ENCODE measurements around the gene SEC14L3.
"Not testable (repeated sequence)": the region's sequence is repeated elsewhere in the genome, so short reads cannot be mapped to it uniquely, and the experiment has no call there.

Gene SEC14L3

GRCh38 chr22:30460147-30460546 lies 11.7 kb downstream of the SEC14L3 start:
- WGBS: 90% methylated on average over 4 of the region's 4 CpGs
- Histone ChIP-seq H3K4me3 (ENCODE audit: low read length) (no peak overlapping the region), H3K36me3 (ENCODE audit: insufficient read depth, low read length) (no peaks in the 10 kb centered on the region), H3K9me3 (ENCODE audit: insufficient read depth, low read depth, low read length) (no peaks in the 10 kb centered on the region), H3K27ac (ENCODE audit: low read depth, low read length) (no peak overlapping the region), H3K9ac (ENCODE audit: low read depth, low read length) (no peak overlapping the region), H3K27me3 (ENCODE audit: insufficient read depth, low read length) (no peaks in the 10 kb centered on the region), H3K4me1 (ENCODE audit: insufficient read depth, low read length) (no peaks in the 10 kb centered on the region)

GRCh38 chr22:30459181-30460052 lies 12.4 kb downstream of the SEC14L3 start:
- Histone ChIP-seq H3K4me3 (ENCODE audit: low read length) (no peak overlapping the region), H3K27me3 (ENCODE audit: insufficient read depth, low read length) (no peaks in the 10 kb centered on the region), H3K27ac (ENCODE audit: low read depth, low read length) (no peak overlapping the region), H3K36me3 (ENCODE audit: insufficient read depth, low read length) (no peaks in the 10 kb centered on the region), H3K9me3 (ENCODE audit: insufficient read depth, low read depth, low read length) (no peaks in the 10 kb centered on the region), H3K9ac (ENCODE audit: low read depth, low read length) (no peak overlapping the region), H3K4me1 (ENCODE audit: insufficient read depth, low read length) (no peaks in the 10 kb centered on the region)
- WGBS: 77% methylated on average over 3 of the region's 4 CpGs

- Histone ChIP-seq H3K9me3 (ENCODE audit: insufficient read depth, low read depth, low read length) (no peaks in the 10 kb centered on the region), H3K27me3 (ENCODE audit: insufficient read depth, low read length) (no peaks in the 10 kb centered on the region), H3K27ac (ENCODE audit: low read depth, low read length) (no peak overlapping the region), H3K9ac (ENCODE audit: low read depth, low read length) (no peak overlapping the region), H3K4me3 (ENCODE audit: low read length) (no peak overlapping the region), H3K4me1 (ENCODE audit: insufficient read depth, low read length) (no peaks in the 10 kb centered on the region), H3K36me3 (ENCODE audit: insufficient read depth, low read length) (no peaks in the 10 kb centered on the region)
- 79% methylated on average over 8 of the region's 8 CpGs for WGBS
Observed at GRCh38 chr22:30457981-30458380, 13.8 kb downstream of the SEC14L3 start.

DNA sequence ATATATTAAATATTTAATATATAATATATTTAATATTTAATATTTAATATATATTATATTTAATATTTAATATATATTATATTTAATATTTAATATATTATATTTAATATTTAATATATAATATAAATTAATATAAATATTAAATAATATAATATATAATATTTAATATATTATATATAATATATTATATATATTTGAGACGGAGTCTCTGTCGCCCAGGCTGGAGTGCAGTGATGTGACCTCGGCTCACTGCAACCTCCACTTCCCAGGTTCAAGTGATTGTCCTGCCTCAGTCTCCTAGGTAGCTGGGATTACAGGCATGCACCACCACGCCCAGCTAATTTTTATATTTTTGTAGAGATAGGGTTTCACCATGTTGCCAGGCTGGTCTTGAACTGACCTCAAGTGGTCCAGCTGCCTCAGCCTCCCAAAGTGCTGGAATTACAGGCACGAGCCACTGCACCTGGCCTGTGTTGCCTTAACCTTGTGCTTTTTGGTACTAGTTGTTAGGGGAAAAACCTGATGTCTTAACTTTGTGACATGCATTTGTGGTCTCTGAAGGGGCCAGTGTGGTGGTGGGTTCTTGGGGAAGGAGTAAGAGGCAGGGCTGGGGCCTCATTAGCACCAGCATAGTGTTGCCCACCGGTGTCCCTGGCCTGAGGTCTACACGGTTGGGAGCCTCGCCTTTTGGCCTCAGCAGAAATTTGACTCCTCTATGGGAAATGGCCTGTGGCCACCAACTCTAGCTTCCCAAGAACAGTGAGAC lies 16.6 kb downstream of the SEC14L3 start:
- Histone ChIP-seq H3K9ac (ENCODE audit: low read depth, low read length) (no peak overlapping the region), H3K9me3 (ENCODE audit: insufficient read depth, low read depth, low read length) (no peaks in the 10 kb centered on the region), H3K27me3 (ENCODE audit: insufficient read depth, low read length) (no peaks in the 10 kb centered on the region), H3K4me3 (ENCODE audit: low read length) (no peak overlapping the region), H3K36me3 (ENCODE audit: insufficient read depth, low read length) (no peaks in the 10 kb centered on the region), H3K4me1 (ENCODE audit: insufficient read depth, low read length) (no peaks in the 10 kb centered on the region), H3K27ac (ENCODE audit: low read depth, low read length) (no peak overlapping the region)
- WGBS: 90% methylated on average over 8 of the region's 8 CpGs

GRCh38 chr22:30453731-30454510 lies 17.9 kb downstream of the SEC14L3 start:
- 81% methylated on average over 5 of the region's 6 CpGs for WGBS
- no peaks in the 10 kb centered on the region for H3K36me3 ChIP-seq (ENCODE audit: insufficient read depth, low read length)
- no peaks in the 10 kb centered on the region for H3K4me1 ChIP-seq (ENCODE audit: insufficient read depth, low read length)
- no peaks in the 10 kb centered on the region for H3K9me3 ChIP-seq (ENCODE audit: insufficient read depth, low read depth, low read length)
- no peak overlapping the region for H3K27ac ChIP-seq (ENCODE audit: low read depth, low read length)
- H3K4me3 ChIP-seq (ENCODE audit: low read length): no peak overlapping the region
- no peaks in the 10 kb centered on the region for H3K27me3 ChIP-seq (ENCODE audit: insufficient read depth, low read length)
- no peak overlapping the region for H3K9ac ChIP-seq (ENCODE audit: low read depth, low read length)

- H3K9ac ChIP-seq (ENCODE audit: low read depth, low read length): no peak overlapping the region
- no peak overlapping the region for H3K27ac ChIP-seq (ENCODE audit: low read depth, low read length)
- no peaks in the 10 kb centered on the region for H3K36me3 ChIP-seq (ENCODE audit: insufficient read depth, low read length)
- H3K27me3 ChIP-seq (ENCODE audit: insufficient read depth, low read length): no peaks in the 10 kb centered on the region
- H3K4me1 ChIP-seq (ENCODE audit: insufficient read depth, low read length): no peaks in the 10 kb centered on the region
- 89% methylated on average over 6 of the region's 6 CpGs for WGBS
- H3K9me3 ChIP-seq (ENCODE audit: insufficient read depth, low read depth, low read length): no peaks in the 10 kb centered on the region
- no peak overlapping the region for H3K4me3 ChIP-seq (ENCODE audit: low read length)
Observed at GRCh38 chr22:30452861-30453260, 19.0 kb downstream of the SEC14L3 start.

DNA sequence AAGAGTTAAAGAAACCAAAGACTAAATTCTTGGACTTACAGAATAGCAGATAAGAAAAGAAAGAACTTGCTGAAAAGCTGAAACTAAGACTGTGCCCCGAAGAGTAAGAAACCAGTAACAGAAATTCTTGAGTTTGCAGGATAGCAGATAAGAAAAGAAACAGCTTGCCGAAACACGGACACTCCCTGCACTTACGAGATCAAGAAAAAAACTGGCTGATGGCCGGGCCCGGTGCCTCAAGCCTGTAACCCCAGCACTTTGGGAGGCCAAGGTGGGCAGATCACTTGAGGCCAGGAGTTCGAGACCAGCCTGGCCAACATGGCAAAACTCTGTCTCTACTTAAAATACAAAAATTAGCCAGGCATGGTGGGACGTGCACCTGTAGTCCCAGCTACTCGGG lies 20.3 kb downstream of the SEC14L3 start:
- H3K27me3 ChIP-seq (ENCODE audit: insufficient read depth, low read length); H3K27ac ChIP-seq (ENCODE audit: low read depth, low read length); H3K9ac ChIP-seq (ENCODE audit: low read depth, low read length); H3K9me3 ChIP-seq (ENCODE audit: insufficient read depth, low read depth, low read length); H3K36me3 ChIP-seq (ENCODE audit: insufficient read depth, low read length); H3K4me1 ChIP-seq (ENCODE audit: insufficient read depth, low read length); H3K4me3 ChIP-seq (ENCODE audit: low read length): not testable (repeated sequence)
- WGBS: 87% methylated on average over 9 of the region's 9 CpGs

DNA sequence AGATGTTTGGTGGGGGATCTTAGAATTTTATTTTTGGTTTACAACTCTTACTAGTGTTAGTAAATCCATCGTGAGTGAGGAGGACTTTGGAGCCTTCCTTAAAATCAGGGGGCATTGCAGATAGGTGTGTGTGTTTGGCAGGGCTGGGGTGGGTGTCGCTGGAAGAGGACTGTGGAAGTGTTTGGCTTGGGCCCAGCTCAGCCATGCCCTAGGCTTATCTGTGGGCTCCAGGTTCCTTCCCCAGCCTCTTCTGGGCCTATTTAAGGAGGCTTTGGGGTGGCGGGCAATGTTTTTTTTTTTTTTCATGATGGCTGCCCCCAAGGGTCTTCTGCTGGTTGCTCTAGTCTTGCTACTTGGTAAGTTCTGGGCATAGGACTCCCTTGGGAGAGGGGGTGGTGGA lies 24.2 kb downstream of the SEC14L3 start:
- no peaks in the 10 kb centered on the region for H3K27me3 ChIP-seq (ENCODE audit: insufficient read depth, low read length)
- peaks cover 5% of the 10 kb centered on the region; the same call in 1 of the 2 replicates for H3K4me1 ChIP-seq (ENCODE audit: insufficient read depth, low read length)
- H3K27ac ChIP-seq (ENCODE audit: low read depth, low read length): no peak overlapping the region
- H3K36me3 ChIP-seq (ENCODE audit: insufficient read depth, low read length): no peaks in the 10 kb centered on the region
- 90% methylated on average over 3 of the region's 3 CpGs for WGBS
- no peak overlapping the region for H3K9ac ChIP-seq (ENCODE audit: low read depth, low read length)
- no peak overlapping the region for H3K4me3 ChIP-seq (ENCODE audit: low read length)
- no peaks in the 10 kb centered on the region for H3K9me3 ChIP-seq (ENCODE audit: insufficient read depth, low read depth, low read length)

- Histone ChIP-seq H3K27me3 (ENCODE audit: insufficient read depth, low read length) (no peaks in the 10 kb centered on the region), H3K9ac (ENCODE audit: low read depth, low read length) (no peak overlapping the region), H3K4me3 (ENCODE audit: low read length) (no peak overlapping the region), H3K36me3 (ENCODE audit: insufficient read depth, low read length) (no peaks in the 10 kb centered on the region), H3K4me1 (ENCODE audit: insufficient read depth, low read length) (peaks cover 5% of the 10 kb centered on the region; the same call in 1 of the 2 replicates), H3K9me3 (ENCODE audit: insufficient read depth, low read depth, low read length) (no peaks in the 10 kb centered on the region), H3K27ac (ENCODE audit: low read depth, low read length) (no peak overlapping the region)
- WGBS: 86% methylated on average over 4 of the region's 5 CpGs
Observed at GRCh38 chr22:30445438-30446145, 26.2 kb downstream of the SEC14L3 start.

DNA sequence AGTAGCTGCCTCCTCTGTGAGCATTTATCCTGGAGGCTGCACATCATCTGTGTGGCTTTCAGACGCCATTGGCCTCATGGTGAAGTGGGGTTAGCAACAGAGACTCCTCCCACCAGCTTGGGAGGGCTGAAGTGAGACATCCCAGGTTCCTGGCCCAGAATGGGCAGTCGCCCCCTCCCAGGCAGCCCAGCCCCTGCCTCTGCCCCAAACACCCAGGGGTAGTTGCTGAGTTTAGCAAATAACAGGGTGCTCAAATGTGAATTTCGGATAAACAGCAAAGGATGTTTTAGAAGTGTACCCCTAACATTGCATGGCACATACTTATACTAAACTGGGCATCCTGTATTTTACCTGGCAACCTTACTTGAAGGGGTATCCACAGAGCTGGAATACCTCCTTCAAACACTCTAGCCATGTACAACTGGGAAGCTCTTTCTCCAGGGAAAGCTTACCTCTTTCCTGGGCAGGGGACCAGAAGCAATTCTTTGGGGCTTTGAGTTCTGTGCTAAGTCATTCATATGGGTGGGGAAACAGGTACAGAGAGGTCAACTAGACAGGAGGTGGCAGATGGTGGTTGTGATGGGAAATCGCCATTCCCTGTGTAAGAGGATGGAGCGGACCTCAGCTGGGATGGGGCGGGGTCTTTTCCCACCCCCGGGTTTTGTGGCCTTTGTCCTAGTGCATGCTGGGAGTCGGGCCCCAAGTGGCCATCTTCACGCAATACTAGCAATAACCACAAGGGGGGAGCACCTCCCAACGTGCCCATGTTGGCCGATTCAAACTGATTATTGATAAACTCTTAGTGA lies 27.0 kb downstream of the SEC14L3 start:
- Histone ChIP-seq H3K4me1 (ENCODE audit: insufficient read depth, low read length) (peaks cover 5% of the 10 kb centered on the region; the same call in 1 of the 2 replicates), H3K27ac (ENCODE audit: low read depth, low read length) (no peak overlapping the region), H3K27me3 (ENCODE audit: insufficient read depth, low read length) (no peaks in the 10 kb centered on the region), H3K36me3 (ENCODE audit: insufficient read depth, low read length) (no peaks in the 10 kb centered on the region), H3K9me3 (ENCODE audit: insufficient read depth, low read depth, low read length) (no peaks in the 10 kb centered on the region), H3K4me3 (ENCODE audit: low read length) (peak overlapping the region; percentile 33), H3K9ac (ENCODE audit: low read depth, low read length) (peak overlapping the region; percentile 15; the same call in 1 of the 2 replicates)
- 26% methylated on average over 11 of the region's 11 CpGs for WGBS

Data from HUES64 (cell line).